ENCODE measurements around the gene PPP1R14C.

DNA sequence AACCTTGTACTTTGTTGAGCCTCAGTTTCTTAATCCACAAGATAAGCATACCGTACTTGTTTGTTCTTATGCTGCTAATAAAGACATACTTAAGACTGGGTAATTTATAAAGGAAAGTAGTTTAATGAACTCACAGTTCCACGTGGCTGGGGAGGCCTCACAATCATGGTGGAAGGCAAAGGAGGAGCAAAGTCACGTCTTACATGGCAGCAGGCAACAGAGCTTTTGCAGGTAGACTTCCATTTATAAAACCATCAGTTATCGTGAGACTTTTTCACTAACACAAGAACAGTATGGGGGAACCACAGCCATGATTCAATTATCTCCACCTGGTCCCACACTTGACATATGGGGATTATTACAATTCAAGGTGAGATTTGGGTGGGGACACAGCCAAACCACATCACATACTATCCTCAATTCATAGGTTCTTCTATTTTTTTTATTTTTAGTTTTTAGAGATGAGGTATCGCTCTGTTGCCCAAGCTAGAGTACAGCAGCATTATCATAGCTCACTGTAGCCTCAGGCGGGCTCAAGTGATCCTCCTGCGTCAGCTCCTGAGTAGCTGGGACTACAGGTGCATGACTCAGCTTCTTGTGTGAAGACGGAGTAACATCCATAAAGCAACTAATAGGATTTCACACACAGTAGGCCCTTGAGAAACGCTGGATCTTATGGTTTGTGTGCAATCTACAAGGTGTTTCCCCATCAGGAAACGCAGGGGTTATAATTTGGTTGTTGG, 149.3 kb downstream of the PPP1R14C start:
- TF ChIP-seq MAZ (IDR thresholded peaks at IDR 0.05; ENCODE audit: borderline replicate concordance, low read depth, low read length) (no peak), TP53 (CRISPR knock-in tag; IDR thresholded peaks at IDR 0.05) (no peak)
- TF ChIP-seq, protein P1, sequence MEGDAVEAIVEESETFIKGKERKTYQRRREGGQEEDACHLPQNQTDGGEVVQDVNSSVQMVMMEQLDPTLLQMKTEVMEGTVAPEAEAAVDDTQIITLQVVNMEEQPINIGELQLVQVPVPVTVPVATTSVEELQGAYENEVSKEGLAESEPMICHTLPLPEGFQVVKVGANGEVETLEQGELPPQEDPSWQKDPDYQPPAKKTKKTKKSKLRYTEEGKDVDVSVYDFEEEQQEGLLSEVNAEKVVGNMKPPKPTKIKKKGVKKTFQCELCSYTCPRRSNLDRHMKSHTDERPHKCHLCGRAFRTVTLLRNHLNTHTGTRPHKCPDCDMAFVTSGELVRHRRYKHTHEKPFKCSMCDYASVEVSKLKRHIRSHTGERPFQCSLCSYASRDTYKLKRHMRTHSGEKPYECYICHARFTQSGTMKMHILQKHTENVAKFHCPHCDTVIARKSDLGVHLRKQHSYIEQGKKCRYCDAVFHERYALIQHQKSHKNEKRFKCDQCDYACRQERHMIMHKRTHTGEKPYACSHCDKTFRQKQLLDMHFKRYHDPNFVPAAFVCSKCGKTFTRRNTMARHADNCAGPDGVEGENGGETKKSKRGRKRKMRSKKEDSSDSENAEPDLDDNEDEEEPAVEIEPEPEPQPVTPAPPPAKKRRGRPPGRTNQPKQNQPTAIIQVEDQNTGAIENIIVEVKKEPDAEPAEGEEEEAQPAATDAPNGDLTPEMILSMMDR (IDR thresholded peaks at IDR 0.05), result no peak
- TF ChIP-seq, protein P2, sequence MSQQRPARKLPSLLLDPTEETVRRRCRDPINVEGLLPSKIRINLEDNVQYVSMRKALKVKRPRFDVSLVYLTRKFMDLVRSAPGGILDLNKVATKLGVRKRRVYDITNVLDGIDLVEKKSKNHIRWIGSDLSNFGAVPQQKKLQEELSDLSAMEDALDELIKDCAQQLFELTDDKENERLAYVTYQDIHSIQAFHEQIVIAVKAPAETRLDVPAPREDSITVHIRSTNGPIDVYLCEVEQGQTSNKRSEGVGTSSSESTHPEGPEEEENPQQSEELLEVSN (IDR thresholded peaks at IDR 0.05; ENCODE audit: borderline replicate concordance, low read depth), result no peak
